Testis (tissue), 3 donors: ENCODE measurements around the gene KCNN3. TPM values are rescaled to one million over a fixed set of nuclear protein-coding genes. Genes with fewer than 3 reads are reported as not detected.

ENCODE experiments used
- DNase-seq: peaks from one replicate; pipeline ENCODE4 v3.0.0-alpha.2; 2019
- H3K27ac ChIP-seq, 2 donors: fragments of 200-600 bp; sonication (generic); one replicate each; pipeline ENCODE4 v1.5.1; 2019
- H3K27me3 ChIP-seq: fragments of 200-600 bp; sonication (generic); one replicate; pipeline ENCODE4 v1.5.1; 2019
- H3K36me3 ChIP-seq: fragments of 200-600 bp; sonication (generic); one replicate; pipeline ENCODE4 v1.5.1; 2017; ENCODE audit warnings: low read depth; ENCODE audit errors: missing control alignments
- H3K4me1 ChIP-seq: fragments of 200-600 bp; sonication (generic); one replicate; pipeline ENCODE4 v1.5.1; 2019
- H3K4me3 ChIP-seq, 2 donors: fragments of 200-600 bp; sonication (generic); one replicate each; pipeline ENCODE4 v1.5.1; 2017 to 2019
- H3K9me3 ChIP-seq: fragments of 200-600 bp; sonication (generic); one replicate; pipeline ENCODE4 v1.5.1; 2017
- POLR2A ChIP-seq: fragments of 450-650 bp; IDR thresholded peaks from one replicate; pipeline ENCODE4 v1.6.1; 2017; ENCODE audit warnings: antibody characterized with exemption, mild to moderate bottlenecking, moderate library complexity
- WGBS, 2 donors: methylation state at CpG; one replicate each; pipeline ENCODE4 v1.1.5; 2018; 5-methylcytosine and 5-hydroxymethylcytosine counted together
- intact Hi-C: fragments of 100-400 bp; cut with DNase I; formaldehyde crosslinking; loops from one replicate; pipeline ENCODE4 v1.15.1; 2023; ENCODE audit warnings: low total_unique reads
- polyA plus RNA-seq: library from polyadenylated mRNA; stranded (reverse); fragments of 350-450 nt; fragmentation: Illumina TruSeq; extraction: RNeasy Lipid Tissue Mini Kit (QIAGEN cat#74804); gene quantifications from one replicate; pipeline ENCODE4 v1.2.3, GENCODE V29; 2014; ENCODE audit warnings: low read depth, low replicate concordance; ENCODE audit not compliant: insufficient read depth
- total RNA-seq, 2 donors: library from RNA; depleted of rRNA; stranded (reverse); fragments of >200 nt; gene quantifications; one replicate each; pipeline ENCODE4 v1.2.3, GENCODE V29; 2016
- TF ChIP-seq, protein P1 (sequence below), 3 experiments: fragments of 450-650 bp in 2 of 3; fragments of 200-600 bp in 1 of 3; sonication (generic) in 1 of 3; IDR thresholded peaks; one replicate each; pipeline ENCODE4 v1.5.1; 2016 to 2019; ENCODE audit warnings: antibody characterized with exemption in 3 of 3, mild to moderate bottlenecking in 2 of 3, moderate library complexity in 1 of 3

KCNN3 gene
- total and polyA plus RNA-seq, 3 donors from 2014 or later = 0.24 to 0.78 (median 0.56) TPM

- no peak overlapping the region for H3K27ac ChIP-seq
- H3K27me3 ChIP-seq = no peaks in the 10 kb centered on the region
- no peak for DNase-seq
- H3K4me3 ChIP-seq = no peak overlapping the region
- WGBS, 2 donors = 65 to 68% methylated on average over 10 of the region's 10 CpGs
- intact Hi-C loops = no loop called here
- no peak for TF ChIP-seq POLR2A
- TF ChIP-seq, protein P1, sequence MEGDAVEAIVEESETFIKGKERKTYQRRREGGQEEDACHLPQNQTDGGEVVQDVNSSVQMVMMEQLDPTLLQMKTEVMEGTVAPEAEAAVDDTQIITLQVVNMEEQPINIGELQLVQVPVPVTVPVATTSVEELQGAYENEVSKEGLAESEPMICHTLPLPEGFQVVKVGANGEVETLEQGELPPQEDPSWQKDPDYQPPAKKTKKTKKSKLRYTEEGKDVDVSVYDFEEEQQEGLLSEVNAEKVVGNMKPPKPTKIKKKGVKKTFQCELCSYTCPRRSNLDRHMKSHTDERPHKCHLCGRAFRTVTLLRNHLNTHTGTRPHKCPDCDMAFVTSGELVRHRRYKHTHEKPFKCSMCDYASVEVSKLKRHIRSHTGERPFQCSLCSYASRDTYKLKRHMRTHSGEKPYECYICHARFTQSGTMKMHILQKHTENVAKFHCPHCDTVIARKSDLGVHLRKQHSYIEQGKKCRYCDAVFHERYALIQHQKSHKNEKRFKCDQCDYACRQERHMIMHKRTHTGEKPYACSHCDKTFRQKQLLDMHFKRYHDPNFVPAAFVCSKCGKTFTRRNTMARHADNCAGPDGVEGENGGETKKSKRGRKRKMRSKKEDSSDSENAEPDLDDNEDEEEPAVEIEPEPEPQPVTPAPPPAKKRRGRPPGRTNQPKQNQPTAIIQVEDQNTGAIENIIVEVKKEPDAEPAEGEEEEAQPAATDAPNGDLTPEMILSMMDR (IDR thresholded peaks at IDR 0.05) = no peak
- no peaks in the 10 kb centered on the region for H3K4me1 ChIP-seq
- H3K36me3 ChIP-seq = no peaks in the 10 kb centered on the region
- H3K9me3 ChIP-seq = no peaks in the 10 kb centered on the region
Measured at GRCh38 chr1:154856049-154856448, 14.0 kb downstream of the KCNN3 start.

DNA sequence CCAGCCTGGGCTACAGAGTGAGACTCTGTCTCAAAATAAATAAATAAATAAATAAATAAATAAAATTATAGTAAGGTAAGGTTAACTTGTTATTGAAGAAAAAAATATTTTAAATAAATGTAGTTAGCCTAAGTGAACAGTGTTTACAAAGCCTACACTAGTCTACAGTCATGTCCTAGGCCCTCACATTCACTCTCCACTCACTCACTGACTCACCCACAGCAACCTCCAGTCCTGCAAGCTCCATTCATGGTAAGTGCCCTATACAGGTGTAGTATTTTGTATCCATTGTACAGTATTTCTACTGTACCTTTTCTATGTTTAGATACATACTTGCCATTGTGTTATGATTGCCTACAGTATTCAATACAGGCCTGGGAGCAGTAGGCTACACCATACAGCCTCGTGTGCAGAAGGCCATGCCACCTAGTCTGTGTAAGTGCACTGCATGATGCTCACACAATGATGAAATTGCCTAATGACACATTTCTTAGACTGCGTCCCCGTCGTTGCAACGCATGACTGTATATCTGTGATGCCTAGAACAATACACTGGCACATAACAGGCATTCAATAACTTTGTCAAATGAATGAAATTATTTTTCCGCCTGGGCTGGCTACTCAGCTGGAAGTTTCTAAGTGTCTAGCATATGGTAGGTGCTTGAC is 14.8 kb downstream of the KCNN3 start:
- H3K27ac ChIP-seq = no peak overlapping the region
- H3K4me1 ChIP-seq = no peaks in the 10 kb centered on the region
- H3K9me3 ChIP-seq = no peaks in the 10 kb centered on the region
- no peaks in the 10 kb centered on the region for H3K36me3 ChIP-seq
- H3K4me3 ChIP-seq = no peak overlapping the region
- intact Hi-C loops = no loop called here
- 79 to 81% methylated on average over 6 of the region's 6 CpGs for WGBS, 2 donors
- TF ChIP-seq, protein P1 (IDR thresholded peaks at IDR 0.05) = no peak
- no peak for TF ChIP-seq POLR2A
- DNase-seq = no peak
- H3K27me3 ChIP-seq = no peaks in the 10 kb centered on the region

DNA sequence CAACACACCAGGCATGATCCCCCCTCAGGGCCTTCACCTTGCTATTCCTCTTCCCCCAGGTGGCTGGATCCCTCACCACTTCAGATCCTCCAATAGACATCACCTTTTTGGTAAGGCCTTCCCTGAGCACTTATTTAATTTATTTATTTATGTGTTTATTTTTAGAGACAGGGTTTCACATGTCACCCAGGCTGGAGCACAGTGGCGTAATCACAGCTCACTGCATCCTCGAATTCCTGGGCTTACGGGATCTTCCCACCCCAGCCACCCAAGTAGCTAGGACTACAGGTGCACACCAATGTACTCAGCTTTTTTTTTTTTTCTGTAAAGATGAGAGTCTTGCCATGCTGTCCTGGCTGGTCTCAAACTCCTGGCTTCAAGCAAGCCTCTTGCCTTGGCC is 17.2 kb downstream of the KCNN3 start:
- no peaks in the 10 kb centered on the region for H3K27me3 ChIP-seq
- no peaks in the 10 kb centered on the region for H3K36me3 ChIP-seq
- no peak overlapping the region for H3K27ac ChIP-seq
- H3K9me3 ChIP-seq = no peaks in the 10 kb centered on the region
- no peak overlapping the region for H3K4me3 ChIP-seq
- 89 to 100% methylated on average over 3 of the region's 3 CpGs for WGBS, 2 donors
- intact Hi-C loops = no loop called here
- TF ChIP-seq, protein P1 (IDR thresholded peaks at IDR 0.05) = no peak
- no peak for TF ChIP-seq POLR2A
- no peak for DNase-seq
- H3K4me1 ChIP-seq = no peaks in the 10 kb centered on the region

DNA sequence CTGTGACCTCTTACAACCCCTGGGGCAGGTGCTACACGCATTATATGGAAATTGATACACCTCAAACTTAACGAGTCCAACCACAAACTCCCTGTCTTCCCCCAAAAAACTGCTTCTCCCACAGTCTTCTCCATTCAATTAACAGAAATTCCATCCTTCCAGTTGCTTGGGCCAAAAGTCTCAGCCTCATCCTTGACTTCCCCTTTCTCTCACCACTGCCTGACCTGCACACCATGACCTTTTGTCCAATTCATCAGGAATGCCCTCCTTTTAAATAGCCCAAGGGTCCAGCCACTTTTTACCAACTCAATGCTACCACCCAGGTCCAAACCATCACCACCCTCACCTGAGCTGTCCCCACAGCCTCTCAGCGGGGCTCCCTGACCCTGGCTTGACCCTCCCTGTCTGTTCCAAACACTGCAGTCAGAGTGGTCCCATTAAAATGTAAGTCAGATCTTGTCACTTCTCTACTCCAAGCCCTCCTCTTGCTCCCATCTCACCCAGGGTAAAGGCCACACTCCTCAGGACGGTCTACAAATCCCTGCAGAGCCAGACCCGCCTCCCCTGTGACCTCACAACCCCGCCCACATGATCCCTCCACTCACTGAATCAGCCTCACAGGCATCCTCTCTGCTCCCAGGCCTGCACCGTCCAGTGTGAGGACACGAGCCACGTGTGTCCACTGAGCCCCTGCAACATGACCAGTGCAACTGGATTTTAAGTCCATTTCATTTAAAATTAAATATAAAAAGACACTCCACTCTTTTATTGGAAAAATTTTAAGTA is 18.5 kb downstream of the KCNN3 start:
- Histone ChIP-seq H3K27ac (no peak overlapping the region), H3K4me3 (no peak overlapping the region), H3K36me3 (no peaks in the 10 kb centered on the region), H3K4me1 (no peaks in the 10 kb centered on the region), H3K9me3 (no peaks in the 10 kb centered on the region), H3K27me3 (no peaks in the 10 kb centered on the region)
- TF ChIP-seq POLR2A = no peak
- TF ChIP-seq, protein P1 (IDR thresholded peaks at IDR 0.05) = no peak
- intact Hi-C loops = no loop called here
- 84 to 87% methylated on average over 9 of the region's 9 CpGs for WGBS, 2 donors
- no peak for DNase-seq
